ENCODE results near the gene HECW1.

Gene HECW1

DNA sequence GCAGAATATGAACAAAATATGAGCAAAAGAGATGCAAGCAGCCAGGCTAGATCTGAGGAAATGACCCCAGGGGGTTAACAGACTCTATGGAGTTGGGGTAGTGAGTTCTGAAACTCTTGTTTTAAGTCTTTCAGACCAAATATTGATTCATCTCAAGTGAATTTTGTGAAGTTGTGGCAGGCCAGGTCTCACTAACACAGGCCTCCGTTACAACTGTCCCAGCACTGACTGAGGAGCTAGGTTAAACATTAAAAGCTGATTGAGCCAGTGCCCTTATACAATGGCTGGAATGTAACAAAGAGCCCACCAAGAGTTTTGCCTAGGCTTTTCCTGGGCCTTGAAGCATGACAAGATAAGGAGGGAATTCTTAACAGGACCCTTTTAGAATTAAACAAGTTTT is 278.1 kb downstream of the HECW1 start:
- H3K4me1 ChIP-seq (ENCODE audit: control insufficient read depth, insufficient read depth, low read depth, low read length): peaks cover 8% of the 10 kb centered on the region
- WGBS: 94% methylated on average over 1 of the region's 1 CpG
- no peak overlapping the region for H3K23ac ChIP-seq (ENCODE audit: low read length in 2 of 2)

GRCh38 chr7:43391518-43391917 is 279.1 kb downstream of the HECW1 start:
- H2BK15ac ChIP-seq (ENCODE audit: low read depth, poor library complexity, severe bottlenecking): no peak overlapping the region
- peaks cover 8% of the 10 kb centered on the region for H3K4me1 ChIP-seq (ENCODE audit: control insufficient read depth, insufficient read depth, low read depth, low read length)
- WGBS: no CpG with 5 or more reads among the region's 1 CpG

More for the DNA sequence above, 278.1 kb downstream of the HECW1 start:
- Histone ChIP-seq H3K4me3 (ENCODE audit: insufficient read depth in 1 of 2, low read depth in 1 of 2, low read length in 2 of 2) (no peak overlapping the region), H2BK120ac (ENCODE audit: low read depth, low read length) (no peak overlapping the region), H3K9ac (ENCODE audit: low read length) (no peak overlapping the region), H2BK12ac (ENCODE audit: low read length in 2 of 2) (no peak overlapping the region), H4K91ac (ENCODE audit: low read length) (no peak overlapping the region), H3K27ac (ENCODE audit: low read length, poor library complexity, severe bottlenecking) (peak overlapping the region; percentile 86), H3K9me3 (ENCODE audit: control insufficient read depth, low read length) (peaks cover 10% of the 10 kb centered on the region), H3K18ac (ENCODE audit: low read depth in 1 of 2, low read length in 2 of 2) (no peak overlapping the region), H4K8ac (ENCODE audit: low read length) (no peak overlapping the region), H2AFZ (ENCODE audit: low read depth, low read length) (no peak overlapping the region), H3K36me3 (ENCODE audit: control insufficient read depth in 1 of 2, insufficient read depth in 2 of 2, low read depth in 1 of 2, low read length in 2 of 2) (no peaks in the 10 kb centered on the region), H3K14ac (ENCODE audit: low read length in 2 of 2) (no peak overlapping the region), H2BK5ac (ENCODE audit: low read depth, low read length, poor library complexity, severe bottlenecking) (peak overlapping the region; percentile 1), H3K4ac (ENCODE audit: low read depth in 1 of 2, low read length in 2 of 2) (no peak overlapping the region), H3K27me3 (ENCODE audit: control insufficient read depth in 1 of 2, insufficient read depth in 1 of 2, low read length in 2 of 2) (peaks cover 0 to 13% of the 10 kb centered on the region in 2 experiments), H3K79me1 (replicated peaks; ENCODE audit: low read length, poor library complexity, severe bottlenecking) (no peaks in the 10 kb centered on the region), H2AK5ac (ENCODE audit: low read length, severe bottlenecking) (no peak overlapping the region), H2BK15ac (ENCODE audit: low read depth, poor library complexity, severe bottlenecking) (no peak overlapping the region), H3K4me2 (ENCODE audit: low read length, poor library complexity, severe bottlenecking) (no peak overlapping the region)
- no peak for DNase-seq

GRCh38 chr7:43392638-43393330 is 280.3 kb downstream of the HECW1 start:
- H2AK5ac ChIP-seq (ENCODE audit: low read length, severe bottlenecking): peak overlapping the region; percentile 59
- H2BK120ac ChIP-seq (ENCODE audit: low read depth, low read length): no peak overlapping the region
- no peak overlapping the region for H2BK5ac ChIP-seq (ENCODE audit: low read depth, low read length, poor library complexity, severe bottlenecking)
- H3K4me3 ChIP-seq (ENCODE audit: insufficient read depth in 1 of 2, low read depth in 1 of 2, low read length in 2 of 2): no peak overlapping the region
- no peak overlapping the region for H3K23ac ChIP-seq (ENCODE audit: low read length in 2 of 2)
- H3K18ac ChIP-seq (ENCODE audit: low read depth in 1 of 2, low read length in 2 of 2): no peak overlapping the region
- 65% methylated on average over 2 of the region's 2 CpGs for whole genome bisulfite sequencing
- H3K27ac ChIP-seq (ENCODE audit: low read length, poor library complexity, severe bottlenecking): no peak overlapping the region
- H3K27me3 ChIP-seq (ENCODE audit: control insufficient read depth in 1 of 2, insufficient read depth in 1 of 2, low read length in 2 of 2): peaks cover 0 to 9% of the 10 kb centered on the region in 2 experiments
- H2BK15ac ChIP-seq (ENCODE audit: low read depth, poor library complexity, severe bottlenecking): no peak overlapping the region
- no peak overlapping the region for H4K91ac ChIP-seq (ENCODE audit: low read length)
- H2AFZ ChIP-seq (ENCODE audit: low read depth, low read length): no peak overlapping the region
- no peaks in the 10 kb centered on the region for H3K79me1 ChIP-seq (replicated peaks; ENCODE audit: low read length, poor library complexity, severe bottlenecking)
- no peak overlapping the region for H3K4me2 ChIP-seq (ENCODE audit: low read length, poor library complexity, severe bottlenecking)
- no peak overlapping the region for H3K9ac ChIP-seq (ENCODE audit: low read length)
- no peak overlapping the region for H3K4ac ChIP-seq (ENCODE audit: low read depth in 1 of 2, low read length in 2 of 2)
- peaks cover 7% of the 10 kb centered on the region for H3K9me3 ChIP-seq (ENCODE audit: control insufficient read depth, low read length)
- DNase-seq: no peak
- H2BK12ac ChIP-seq (ENCODE audit: low read length in 2 of 2): no peak overlapping the region
- no peak overlapping the region for H3K14ac ChIP-seq (ENCODE audit: low read length in 2 of 2)
- no peak overlapping the region for H4K8ac ChIP-seq (ENCODE audit: low read length)
- no peaks in the 10 kb centered on the region for H3K36me3 ChIP-seq (ENCODE audit: control insufficient read depth in 1 of 2, insufficient read depth in 2 of 2, low read depth in 1 of 2, low read length in 2 of 2)
- H3K4me1 ChIP-seq (ENCODE audit: control insufficient read depth, insufficient read depth, low read depth, low read length): peaks cover 8% of the 10 kb centered on the region

More at GRCh38 chr7:43391518-43391917, 279.1 kb downstream of the HECW1 start:
- H3K4me3 ChIP-seq (ENCODE audit: insufficient read depth in 1 of 2, low read depth in 1 of 2, low read length in 2 of 2): no peak overlapping the region
- H4K8ac ChIP-seq (ENCODE audit: low read length): no peak overlapping the region
- peak overlapping the region; percentile 51 for H2BK5ac ChIP-seq (ENCODE audit: low read depth, low read length, poor library complexity, severe bottlenecking)
- no peaks in the 10 kb centered on the region for H3K79me1 ChIP-seq (replicated peaks; ENCODE audit: low read length, poor library complexity, severe bottlenecking)
- no peak overlapping the region for H3K4ac ChIP-seq (ENCODE audit: low read depth in 1 of 2, low read length in 2 of 2)
- no peak overlapping the region for H3K14ac ChIP-seq (ENCODE audit: low read length in 2 of 2)
- no peak overlapping the region for H3K9ac ChIP-seq (ENCODE audit: low read length)
- no peak for DNase-seq
- H3K36me3 ChIP-seq (ENCODE audit: control insufficient read depth in 1 of 2, insufficient read depth in 2 of 2, low read depth in 1 of 2, low read length in 2 of 2): no peaks in the 10 kb centered on the region
- H2BK12ac ChIP-seq (ENCODE audit: low read length in 2 of 2): no peak overlapping the region
- no peak overlapping the region for H2BK120ac ChIP-seq (ENCODE audit: low read depth, low read length)
- peak overlapping the region; percentile 33 for H2AK5ac ChIP-seq (ENCODE audit: low read length, severe bottlenecking)
- H3K4me2 ChIP-seq (ENCODE audit: low read length, poor library complexity, severe bottlenecking): no peak overlapping the region
- H3K23ac ChIP-seq (ENCODE audit: low read length in 2 of 2): no peak overlapping the region
- H3K27ac ChIP-seq (ENCODE audit: low read length, poor library complexity, severe bottlenecking): peak overlapping the region; percentile 44
- no peak overlapping the region for H4K91ac ChIP-seq (ENCODE audit: low read length)
- H3K9me3 ChIP-seq (ENCODE audit: control insufficient read depth, low read length): peaks cover 7% of the 10 kb centered on the region
- peaks cover 0 to 14% of the 10 kb centered on the region in 2 experiments for H3K27me3 ChIP-seq (ENCODE audit: control insufficient read depth in 1 of 2, insufficient read depth in 1 of 2, low read length in 2 of 2)
- no peak overlapping the region for H2AFZ ChIP-seq (ENCODE audit: low read depth, low read length)
- H3K18ac ChIP-seq (ENCODE audit: low read depth in 1 of 2, low read length in 2 of 2): no peak overlapping the region

DNA sequence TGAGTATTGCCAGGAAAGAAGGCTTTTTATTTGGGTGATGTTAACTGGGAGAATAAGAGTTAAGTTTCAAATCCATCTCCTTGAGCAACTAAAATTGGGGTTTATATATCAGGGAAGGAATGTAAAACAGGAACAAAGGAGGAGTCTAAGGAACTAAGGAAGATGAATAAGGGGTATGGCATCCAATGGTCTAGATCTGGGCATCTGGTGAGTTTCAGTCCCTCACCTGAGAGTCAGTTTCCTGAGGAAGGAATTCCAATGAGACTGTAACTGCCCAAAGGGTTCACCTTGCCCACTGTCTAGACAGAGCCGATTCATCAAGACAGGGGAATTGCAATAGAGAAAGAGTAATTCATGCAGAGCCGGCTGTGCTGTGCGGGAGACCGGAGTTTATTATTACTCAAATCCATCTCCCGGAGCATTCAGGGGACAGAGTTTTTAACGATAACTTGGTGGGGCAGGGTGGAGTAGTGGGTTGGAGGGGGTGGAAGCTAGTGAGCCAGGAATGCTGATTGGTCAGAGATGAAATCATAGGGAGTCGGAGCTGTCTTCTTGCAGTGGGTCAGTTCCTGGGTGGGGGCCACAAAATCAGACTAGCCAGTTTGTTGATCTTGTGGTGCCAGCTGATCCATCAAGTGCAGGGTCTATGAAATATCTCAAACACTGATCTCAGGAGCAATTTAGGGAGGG is 282.1 kb downstream of the HECW1 start:
- Histone ChIP-seq H2BK5ac (ENCODE audit: low read depth, low read length, poor library complexity, severe bottlenecking) (no peak overlapping the region), H2BK12ac (ENCODE audit: low read length in 2 of 2) (no peak overlapping the region), H3K27me3 (ENCODE audit: control insufficient read depth in 1 of 2, insufficient read depth in 1 of 2, low read length in 2 of 2) (peaks cover 0 to 14% of the 10 kb centered on the region in 2 experiments), H3K4me1 (ENCODE audit: control insufficient read depth, insufficient read depth, low read depth, low read length) (peaks cover 8% of the 10 kb centered on the region), H3K9me3 (ENCODE audit: control insufficient read depth, low read length) (peaks cover 7% of the 10 kb centered on the region), H2BK15ac (ENCODE audit: low read depth, poor library complexity, severe bottlenecking) (no peak overlapping the region), H3K4me2 (ENCODE audit: low read length, poor library complexity, severe bottlenecking) (no peak overlapping the region), H3K4ac (ENCODE audit: low read depth in 1 of 2, low read length in 2 of 2) (no peak overlapping the region), H3K4me3 (ENCODE audit: insufficient read depth in 1 of 2, low read depth in 1 of 2, low read length in 2 of 2) (no peak overlapping the region), H3K18ac (ENCODE audit: low read depth in 1 of 2, low read length in 2 of 2) (no peak overlapping the region), H3K23ac (ENCODE audit: low read length in 2 of 2) (no peak overlapping the region), H3K79me1 (replicated peaks; ENCODE audit: low read length, poor library complexity, severe bottlenecking) (no peaks in the 10 kb centered on the region), H4K91ac (ENCODE audit: low read length) (no peak overlapping the region), H4K8ac (ENCODE audit: low read length) (no peak overlapping the region), H2AFZ (ENCODE audit: low read depth, low read length) (no peak overlapping the region), H3K14ac (ENCODE audit: low read length in 2 of 2) (no peak overlapping the region), H2BK120ac (ENCODE audit: low read depth, low read length) (no peak overlapping the region), H3K9ac (ENCODE audit: low read length) (no peak overlapping the region), H2AK5ac (ENCODE audit: low read length, severe bottlenecking) (no peak overlapping the region), H3K27ac (ENCODE audit: low read length, poor library complexity, severe bottlenecking) (no peak overlapping the region), H3K36me3 (ENCODE audit: control insufficient read depth in 1 of 2, insufficient read depth in 2 of 2, low read depth in 1 of 2, low read length in 2 of 2) (no peaks in the 10 kb centered on the region)
- no peak for DNase-seq
- 91% methylated on average over 7 of the region's 7 CpGs for WGBS
